ENCODE data around the gene TFE3.
"Not testable (repeated sequence)": the region's sequence is repeated elsewhere in the genome, so short reads cannot be mapped to it uniquely, and the experiment has no call there.

Gene TFE3

GRCh38 chrX:48996969-48997368 lies 46.2 kb downstream of the TFE3 start:
- no peak for TF ChIP-seq ZNF384 (IDR thresholded peaks at IDR 0.05)
- TF ChIP-seq LEF1 (IDR thresholded peaks at IDR 0.05; ENCODE audit: borderline replicate concordance) = no peak
- no peak for TF ChIP-seq L3MBTL2 (conservative IDR thresholded peaks at IDR 0.05)
- no peak for TF ChIP-seq ELF4 (IDR thresholded peaks at IDR 0.05)
- TF ChIP-seq CTBP1 (IDR thresholded peaks at IDR 0.05; ENCODE audit: borderline replicate concordance) = no peak
- TF ChIP-seq SP1 (IDR thresholded peaks at IDR 0.05) = no peak
- TF ChIP-seq NFRKB (IDR thresholded peaks at IDR 0.05) = no peak
- no peak for TF ChIP-seq TARDBP (IDR thresholded peaks at IDR 0.05)
- ChIA-PET CTCF (no interaction called here), POLR2A (no interaction called here)
- no peak for DNase-seq (ENCODE audit: extremely low spot score)

DNA sequence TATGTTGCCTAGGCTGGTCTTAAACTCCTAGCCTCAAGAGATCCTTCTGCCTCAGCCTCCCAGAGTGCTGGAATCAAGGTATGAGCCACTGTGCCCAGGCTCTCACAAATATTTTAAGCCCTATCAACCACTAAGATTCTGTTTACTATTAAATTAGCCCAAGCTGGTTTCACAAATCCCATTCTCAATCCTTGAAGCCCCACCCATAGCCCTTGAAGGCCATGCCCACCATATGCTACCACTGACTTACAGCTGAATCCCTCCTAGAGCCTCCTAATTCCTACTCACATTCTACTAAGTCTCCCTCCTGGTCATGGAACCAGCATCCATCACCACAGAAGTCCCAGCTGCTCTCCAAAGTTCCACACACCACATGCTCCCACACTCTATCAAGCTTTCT lies 50.8 kb downstream of the TFE3 start:
- ChIA-PET CTCF (interaction anchor here (0.6 kb wide), 1 partner anchor 72 kb away, joined by 4 read pairs; no protein-coding TSS in a partner anchor), POLR2A (no interaction called here)
- no peak for DNase-seq (ENCODE audit: extremely low spot score)
- TF ChIP-seq ARNT (IDR thresholded peaks at IDR 0.05) = no peak
- no peak for TF ChIP-seq LEF1 (IDR thresholded peaks at IDR 0.05; ENCODE audit: borderline replicate concordance)

DNA sequence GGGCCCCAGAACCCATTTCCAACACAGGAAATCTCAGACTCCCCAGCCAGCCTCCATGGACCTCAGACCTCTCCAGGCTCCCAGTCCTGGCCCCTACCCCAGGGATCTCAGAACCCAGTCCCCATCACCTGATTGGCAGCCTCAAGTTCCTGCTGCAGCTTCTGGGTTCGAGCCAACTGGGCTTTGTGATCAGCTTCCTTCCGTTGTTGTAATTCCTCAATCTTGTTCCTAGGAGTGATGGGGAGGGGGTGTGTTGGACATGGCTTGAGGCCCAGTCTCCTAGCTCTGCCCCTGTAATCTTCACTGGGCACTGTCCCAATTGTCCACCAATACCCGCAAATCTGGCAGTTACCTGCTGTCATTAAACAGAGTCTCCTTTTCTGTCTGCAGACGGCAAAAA lies 53.7 kb downstream of the TFE3 start:
- CTCF ChIA-PET = no interaction called here
- POLR2A ChIA-PET = no interaction called here
- TF ChIP-seq LEF1 (IDR thresholded peaks at IDR 0.05; ENCODE audit: borderline replicate concordance) = no peak
- no peak for TF ChIP-seq ZNF384 (IDR thresholded peaks at IDR 0.05)
- DNase-seq (ENCODE audit: extremely low spot score) = no peak

DNA sequence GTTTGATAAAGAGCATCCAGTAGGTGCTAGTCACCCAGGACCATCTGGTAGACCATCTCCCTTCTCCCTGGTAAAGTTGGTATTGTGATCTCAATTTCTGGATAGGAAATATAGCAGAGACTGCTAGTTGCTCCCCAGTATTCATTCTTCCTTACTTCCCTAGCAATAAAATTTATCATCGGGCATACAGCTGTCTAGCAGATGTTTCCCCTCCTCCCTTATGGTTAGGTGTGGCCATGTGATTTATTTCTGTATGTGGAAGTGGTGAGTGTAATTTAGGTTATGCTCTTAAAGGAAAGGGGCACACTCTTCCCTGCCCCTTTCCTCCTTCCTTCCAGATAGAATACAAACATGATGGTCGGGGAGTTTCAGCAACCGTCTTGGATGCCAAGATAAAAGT lies 59.3 kb downstream of the TFE3 start:
- ChIA-PET CTCF (no interaction called here), POLR2A (interaction anchor here (1.3 kb wide), 1 partner anchor 26 kb away, joined by 3 read pairs; no protein-coding TSS in a partner anchor)
- no peak for TF ChIP-seq L3MBTL2 (conservative IDR thresholded peaks at IDR 0.05)
- no peak for TF ChIP-seq TARDBP (IDR thresholded peaks at IDR 0.05)
- no peak for TF ChIP-seq LEF1 (IDR thresholded peaks at IDR 0.05; ENCODE audit: borderline replicate concordance)
- no peak for TF ChIP-seq CTBP1 (IDR thresholded peaks at IDR 0.05; ENCODE audit: borderline replicate concordance)
- TF ChIP-seq HDGF (IDR thresholded peaks at IDR 0.05; ENCODE audit: borderline replicate concordance) = no peak
- TF ChIP-seq NFRKB (IDR thresholded peaks at IDR 0.05) = no peak
- TF ChIP-seq ZNF384 (IDR thresholded peaks at IDR 0.05) = no peak
- TF ChIP-seq, protein P1, sequence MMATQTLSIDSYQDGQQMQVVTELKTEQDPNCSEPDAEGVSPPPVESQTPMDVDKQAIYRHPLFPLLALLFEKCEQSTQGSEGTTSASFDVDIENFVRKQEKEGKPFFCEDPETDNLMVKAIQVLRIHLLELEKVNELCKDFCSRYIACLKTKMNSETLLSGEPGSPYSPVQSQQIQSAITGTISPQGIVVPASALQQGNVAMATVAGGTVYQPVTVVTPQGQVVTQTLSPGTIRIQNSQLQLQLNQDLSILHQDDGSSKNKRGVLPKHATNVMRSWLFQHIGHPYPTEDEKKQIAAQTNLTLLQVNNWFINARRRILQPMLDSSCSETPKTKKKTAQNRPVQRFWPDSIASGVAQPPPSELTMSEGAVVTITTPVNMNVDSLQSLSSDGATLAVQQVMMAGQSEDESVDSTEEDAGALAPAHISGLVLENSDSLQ (IDR thresholded peaks at IDR 0.05) = no peak
- no peak for DNase-seq (ENCODE audit: extremely low spot score)

DNA sequence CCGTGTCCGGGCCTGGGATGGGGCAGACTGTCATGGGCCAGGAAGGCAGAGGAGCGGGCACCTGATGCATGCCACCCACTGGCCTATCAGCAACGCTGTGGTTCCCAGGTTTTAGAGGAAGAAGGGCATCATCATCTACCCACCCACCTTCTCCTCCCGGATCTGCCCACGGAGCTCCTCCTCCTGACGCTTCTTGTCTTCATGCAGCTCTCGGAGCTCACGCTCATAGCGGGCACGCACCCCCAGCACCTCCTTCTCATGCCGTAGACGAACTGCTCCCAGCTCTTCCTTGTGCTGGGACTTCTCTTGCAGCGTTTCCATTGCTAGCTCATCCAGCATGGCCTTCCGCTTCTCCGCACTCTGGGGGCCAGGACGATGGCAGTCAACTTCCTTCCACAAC lies 60.1 kb downstream of the TFE3 start:
- POLR2A ChIA-PET = interaction anchor here (1.3 kb wide), 2 partner anchors 11 to 25 kb away, joined by 3 read pairs; no protein-coding TSS in a partner anchor
- no peak for TF ChIP-seq TARDBP (IDR thresholded peaks at IDR 0.05)
- TF ChIP-seq, protein P1 (IDR thresholded peaks at IDR 0.05) = no peak
- no peak for TF ChIP-seq FOXA1 (IDR thresholded peaks at IDR 0.05)
- no peak for TF ChIP-seq SUZ12 (IDR thresholded peaks at IDR 0.05)
- TF ChIP-seq ARNT (IDR thresholded peaks at IDR 0.05) = no peak
- no peak for TF ChIP-seq SP1 (IDR thresholded peaks at IDR 0.05)
- TF ChIP-seq CTBP1 (IDR thresholded peaks at IDR 0.05; ENCODE audit: borderline replicate concordance) = no peak
- no peak for TF ChIP-seq BHLHE40 (IDR thresholded peaks at IDR 0.05; ENCODE audit: borderline replicate concordance)
- no peak for TF ChIP-seq LEF1 (IDR thresholded peaks at IDR 0.05; ENCODE audit: borderline replicate concordance)
- TF ChIP-seq FOXM1 (IDR thresholded peaks at IDR 0.05; ENCODE audit: borderline replicate concordance) = no peak
- no peak for TF ChIP-seq L3MBTL2 (conservative IDR thresholded peaks at IDR 0.05)
- TF ChIP-seq FOXK2 (IDR thresholded peaks at IDR 0.05) = no peak
- TF ChIP-seq NFRKB (IDR thresholded peaks at IDR 0.05) = no peak
- TF ChIP-seq ZNF384 (IDR thresholded peaks at IDR 0.05) = no peak
- TF ChIP-seq HDGF (IDR thresholded peaks at IDR 0.05; ENCODE audit: borderline replicate concordance) = no peak
- TF ChIP-seq ELF4 (IDR thresholded peaks at IDR 0.05) = no peak
- CTCF ChIA-PET = interaction anchor here (0.8 kb wide), 1 partner anchor 11 kb away, joined by 3 read pairs; no protein-coding TSS in a partner anchor

DNA sequence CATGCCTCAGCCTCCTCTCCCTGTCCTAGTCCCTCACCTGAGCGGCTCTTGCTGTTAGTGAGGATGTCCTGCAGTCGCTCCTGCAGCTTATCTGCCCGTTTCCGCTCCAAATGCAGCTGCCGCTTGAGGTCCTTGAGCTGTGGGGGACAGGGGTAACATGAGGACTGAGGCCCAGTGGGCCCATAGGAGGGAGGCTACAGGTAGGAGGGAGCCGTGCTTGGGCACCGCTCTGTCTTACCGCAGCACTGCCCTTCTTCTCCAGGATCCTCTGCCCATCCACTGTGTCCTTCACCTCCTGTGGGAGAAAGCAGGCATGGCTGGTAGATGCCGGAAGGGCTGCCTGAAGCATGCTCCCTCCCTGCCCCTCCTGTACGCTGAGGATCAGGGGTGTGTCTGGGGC lies 62.0 kb downstream of the TFE3 start:
- POLR2A ChIA-PET = no interaction called here
- TF ChIP-seq TARDBP (IDR thresholded peaks at IDR 0.05) (no peak), ELF4 (IDR thresholded peaks at IDR 0.05) (no peak), FOXM1 (IDR thresholded peaks at IDR 0.05; ENCODE audit: borderline replicate concordance) (no peak), ZNF384 (IDR thresholded peaks at IDR 0.05) (no peak), FOXK2 (IDR thresholded peaks at IDR 0.05) (no peak), L3MBTL2 (conservative IDR thresholded peaks at IDR 0.05) (no peak), HDGF (IDR thresholded peaks at IDR 0.05; ENCODE audit: borderline replicate concordance) (no peak), FOXA1 (IDR thresholded peaks at IDR 0.05) (no peak), SP1 (IDR thresholded peaks at IDR 0.05) (no peak), BHLHE40 (IDR thresholded peaks at IDR 0.05; ENCODE audit: borderline replicate concordance) (no peak), SUZ12 (IDR thresholded peaks at IDR 0.05) (no peak), LEF1 (IDR thresholded peaks at IDR 0.05; ENCODE audit: borderline replicate concordance) (no peak), NFRKB (IDR thresholded peaks at IDR 0.05) (no peak), CTBP1 (IDR thresholded peaks at IDR 0.05; ENCODE audit: borderline replicate concordance) (no peak), ARNT (IDR thresholded peaks at IDR 0.05) (no peak)
- TF ChIP-seq, protein P1 (IDR thresholded peaks at IDR 0.05) = no peak
- DNase-seq (ENCODE audit: extremely low spot score) = no peak
- CTCF ChIA-PET = no interaction called here

More for the DNA sequence above, 60.1 kb downstream of the TFE3 start:
- no peak for DNase-seq (ENCODE audit: extremely low spot score)

- CTCF ChIA-PET; POLR2A ChIA-PET; DNase-seq (ENCODE audit: extremely low spot score): not testable (repeated sequence)
These were observed 62.8 kb downstream of the TFE3 start for GRCh38 chrX:48980341-48980740.

All from HEK293T (cell line).